Inflammatory macrophage treated with lipopolysaccharide for 1 hour (primary cell): ENCODE results near the gene ANOS1.

ENCODE experiments used
- DNase-seq, 2 donors: peaks; one replicate each; pipeline ENCODE4 v3.0.0-alpha.2; 2020 to 2022

Gene ANOS1

DNA sequence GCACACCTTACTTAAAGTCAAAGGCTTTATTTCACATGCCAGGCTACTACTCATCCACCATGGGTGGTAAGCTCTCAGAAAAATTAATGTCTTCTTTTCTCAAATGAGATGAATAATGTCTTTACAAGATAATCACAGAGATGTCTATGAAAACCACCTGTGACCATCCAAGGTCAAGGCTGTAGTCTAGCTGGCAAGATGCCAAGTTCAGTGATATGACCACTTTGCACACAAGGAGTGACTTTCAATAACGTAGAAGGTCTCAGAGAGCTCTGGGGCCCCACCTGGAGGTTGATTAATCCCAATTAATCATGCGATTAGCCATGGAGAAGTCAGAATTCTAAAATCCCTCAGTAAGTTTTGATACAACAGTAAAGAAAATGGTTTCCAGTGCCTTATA is 20.5 kb downstream of the ANOS1 start:
- DNase-seq: no peak

DNA sequence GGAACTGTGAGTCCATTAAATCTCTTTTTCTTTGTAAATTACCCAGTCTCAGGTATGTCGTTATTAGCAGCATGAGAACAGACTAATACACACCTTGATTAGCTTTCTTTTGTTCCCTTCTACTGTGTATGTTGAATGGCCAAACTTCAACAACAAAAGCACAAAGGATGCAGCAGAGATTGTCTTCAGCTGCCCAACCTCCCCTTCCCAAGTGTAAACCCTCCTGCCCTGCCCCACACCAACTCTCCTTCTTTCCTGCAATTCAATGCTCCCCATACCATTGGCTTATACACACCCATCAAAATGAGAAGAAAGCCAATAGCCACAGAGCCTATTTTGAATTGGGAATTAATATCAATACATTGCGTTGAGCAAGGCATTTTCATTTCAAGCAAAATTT is 27.8 kb downstream of the ANOS1 start:
- no peak for DNase-seq

DNA sequence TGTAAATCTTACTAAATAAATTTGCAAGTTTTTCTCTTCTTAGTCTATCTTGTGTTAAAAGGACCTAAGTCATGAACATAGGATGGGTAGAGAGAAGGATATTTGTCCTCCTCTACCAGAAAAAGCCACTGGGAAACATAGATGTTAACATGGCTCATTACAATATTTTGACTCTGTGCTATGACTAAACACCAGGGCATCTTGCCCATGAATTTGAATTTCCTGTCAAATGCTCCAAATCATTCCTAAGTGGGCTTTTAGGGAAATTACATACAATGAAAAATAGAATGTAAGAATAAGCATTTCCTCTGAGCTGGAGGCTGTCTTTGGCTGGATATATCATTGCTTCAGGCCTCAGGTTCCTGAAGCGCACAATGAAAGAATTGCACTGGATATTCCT is 39.1 kb downstream of the ANOS1 start:
- no peak for DNase-seq

DNA sequence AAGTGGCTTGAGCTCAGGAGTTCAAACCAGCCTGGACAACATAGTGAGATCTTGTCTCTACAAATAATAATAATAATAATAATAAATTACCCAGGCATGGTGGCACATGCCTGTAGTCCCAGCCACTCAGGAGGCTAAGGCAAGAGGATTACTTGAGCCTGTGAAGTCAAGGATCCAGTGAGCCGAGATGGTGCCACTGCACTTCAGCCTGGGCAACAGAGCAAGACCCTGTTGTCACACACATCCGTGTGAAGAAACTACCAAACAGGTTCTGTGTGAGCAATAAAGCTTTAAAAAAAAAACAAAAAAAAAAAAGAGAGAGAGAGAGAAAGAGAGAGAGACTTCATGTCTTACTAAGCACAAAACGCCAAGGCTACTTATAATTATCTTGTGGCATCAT is 42.5 kb downstream of the ANOS1 start:
- DNase-seq: no peak

DNA sequence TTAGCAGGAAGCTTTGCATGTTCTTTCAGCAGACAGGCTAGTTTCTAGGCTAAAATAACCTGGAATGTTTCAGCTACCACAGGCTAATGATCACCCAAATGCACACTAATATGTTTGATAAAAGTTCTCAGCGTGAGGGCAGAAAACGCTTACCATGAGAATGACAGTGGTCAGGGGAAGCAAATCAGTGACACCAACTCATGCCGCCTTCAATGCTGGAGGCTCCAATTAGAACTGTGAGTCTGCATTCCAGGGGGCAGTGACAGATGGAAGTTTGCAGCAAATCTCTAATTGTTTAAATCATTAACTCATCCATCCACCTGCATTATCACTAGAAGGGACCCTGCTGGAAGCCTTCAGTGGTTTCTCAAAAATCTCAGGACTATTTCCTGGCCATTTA is 43.2 kb downstream of the ANOS1 start:
- DNase-seq: no peak

DNA sequence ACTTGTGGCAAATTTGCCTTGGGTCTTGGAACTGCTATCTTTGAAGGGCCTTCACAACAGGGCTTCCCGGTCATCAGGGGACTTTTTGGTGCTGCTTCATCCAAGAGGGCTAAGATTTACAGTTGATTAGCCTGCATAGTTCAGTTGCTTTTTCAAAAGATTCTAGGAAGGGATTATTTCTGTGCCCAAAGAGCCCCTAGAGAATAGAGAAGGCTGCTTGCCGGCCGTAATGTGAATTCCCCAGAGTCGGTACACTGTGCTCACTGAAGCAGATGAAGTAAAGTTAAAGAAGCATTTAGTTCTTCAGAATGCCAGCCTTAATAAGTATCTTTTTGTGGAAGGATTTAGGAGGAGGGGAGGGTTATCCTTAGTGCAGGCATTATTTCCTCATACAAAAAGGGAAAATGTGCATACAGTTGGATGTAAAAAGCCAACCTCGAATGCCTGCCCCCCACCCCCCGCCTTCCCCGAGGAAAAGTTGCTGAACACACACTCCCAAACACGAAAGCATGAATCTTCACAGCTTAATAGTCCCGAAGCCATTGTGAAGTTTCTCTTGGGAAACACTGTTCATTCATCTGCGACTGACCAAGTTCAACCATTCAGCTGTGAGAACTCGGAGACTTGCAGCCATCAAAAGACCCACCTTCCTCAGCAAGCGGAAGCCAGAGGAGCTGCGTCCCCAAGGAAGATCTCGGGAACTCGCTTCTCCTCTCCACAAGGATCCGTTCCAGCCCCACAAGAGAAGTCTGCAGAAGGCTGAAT is 47.6 kb downstream of the ANOS1 start:
- DNase-seq: no peak

DNA sequence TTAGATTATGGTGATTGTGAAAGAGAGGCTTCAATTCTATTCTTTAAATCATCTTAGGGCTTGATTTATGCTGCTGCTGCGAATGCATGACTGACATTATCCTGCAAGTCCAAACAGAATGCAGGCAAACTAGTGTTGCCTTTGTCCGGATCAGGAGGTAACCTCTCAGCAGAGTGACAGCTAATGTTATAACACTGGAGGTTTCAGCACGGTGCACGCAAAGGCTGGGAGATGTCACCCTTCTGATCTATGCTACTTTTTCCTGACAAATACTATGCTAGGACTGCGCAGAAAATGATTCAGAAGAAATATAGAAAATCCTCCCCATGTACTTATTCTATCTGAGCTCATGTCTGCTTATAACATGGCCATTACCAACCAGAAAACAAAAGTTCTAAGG is 48.2 kb downstream of the ANOS1 start:
- DNase-seq: no peak

DNA sequence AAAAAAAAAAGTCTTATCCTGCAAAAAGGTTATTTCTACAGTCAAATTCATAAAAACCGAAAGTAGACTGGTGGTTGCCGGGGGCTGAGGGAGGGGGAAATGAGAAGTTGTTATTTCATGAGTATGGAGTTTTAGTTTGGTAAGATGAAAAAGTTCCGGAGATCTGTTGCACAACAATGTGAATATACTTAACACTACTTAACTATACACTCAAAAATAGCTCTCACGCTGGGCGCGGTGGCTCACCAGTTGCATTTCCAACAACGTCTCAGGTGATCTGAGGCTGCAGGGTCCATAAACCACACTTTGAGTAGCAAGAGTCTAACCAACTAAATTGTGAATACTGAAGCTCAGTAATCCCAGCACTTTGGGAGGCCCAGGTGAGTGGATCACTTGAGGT is 52.4 kb downstream of the ANOS1 start:
- peak; percentile 22 to 55 for DNase-seq

DNA sequence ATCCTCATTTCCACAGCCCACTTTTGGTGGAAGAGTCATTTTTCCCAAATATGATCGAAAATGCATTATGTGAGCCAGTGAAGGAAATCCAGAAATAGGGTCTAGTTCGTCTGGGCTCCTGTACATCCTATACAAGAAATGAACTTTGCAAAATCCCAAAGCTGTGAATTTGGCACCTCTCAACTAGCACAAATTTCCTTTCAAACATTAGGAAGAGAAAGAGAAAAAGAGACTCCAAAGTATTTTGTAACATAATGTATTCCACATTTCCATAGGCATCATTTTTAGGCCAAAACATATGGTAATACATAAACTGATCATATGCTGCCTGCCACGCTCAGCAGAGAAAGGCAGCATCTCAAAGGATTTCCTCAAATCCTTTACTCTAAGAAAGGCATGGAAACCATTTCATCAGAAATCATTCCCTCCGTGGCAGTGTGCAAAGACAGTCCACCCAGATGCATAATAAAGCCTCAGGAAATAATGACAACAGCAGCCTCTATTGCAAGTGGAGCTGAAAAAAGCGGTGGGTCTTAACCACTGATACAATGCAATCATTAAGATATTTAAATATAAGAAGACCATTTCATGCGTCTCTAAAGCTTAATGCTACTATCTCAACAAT is 56.8 kb downstream of the ANOS1 start:
- DNase-seq: no peak

DNA sequence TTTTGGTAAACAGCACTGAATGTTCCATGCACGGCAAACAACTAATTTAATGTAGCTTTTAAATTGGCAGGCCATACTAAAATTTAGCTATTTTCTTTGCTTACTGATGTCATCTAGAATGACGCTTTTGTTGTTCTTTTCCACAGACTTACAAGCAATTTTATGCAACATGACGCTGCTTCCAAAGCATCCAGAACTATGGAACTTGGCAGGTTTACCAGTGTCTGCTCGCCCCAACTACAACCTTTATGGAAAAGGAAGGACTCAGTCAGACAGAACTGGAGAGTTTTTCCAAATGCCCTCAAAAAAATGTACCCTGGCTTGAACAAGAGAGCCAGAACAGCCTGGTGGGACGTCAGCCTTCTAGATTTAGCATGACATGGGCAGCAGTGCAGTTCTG is 58.7 kb downstream of the ANOS1 start:
- no peak for DNase-seq

DNA sequence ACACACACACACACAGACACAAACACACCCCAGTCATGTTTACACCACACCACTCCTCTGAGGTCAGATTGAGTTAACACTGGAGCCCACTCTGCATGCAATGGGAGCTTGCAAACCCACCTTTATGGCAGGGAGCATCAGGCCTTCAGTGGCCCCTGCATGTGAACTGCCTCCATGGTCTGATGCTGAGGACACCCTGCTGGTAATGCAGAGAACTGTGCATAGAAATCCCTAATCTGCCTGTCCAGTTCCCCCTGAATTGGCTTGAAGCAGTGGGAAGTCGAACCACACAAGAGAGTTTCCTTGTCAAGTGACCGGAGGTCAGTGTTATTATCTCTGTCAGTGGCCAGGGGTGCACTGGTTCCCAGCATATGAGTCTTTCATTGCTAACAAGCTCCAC is 59.8 kb downstream of the ANOS1 start:
- no peak for DNase-seq

DNA sequence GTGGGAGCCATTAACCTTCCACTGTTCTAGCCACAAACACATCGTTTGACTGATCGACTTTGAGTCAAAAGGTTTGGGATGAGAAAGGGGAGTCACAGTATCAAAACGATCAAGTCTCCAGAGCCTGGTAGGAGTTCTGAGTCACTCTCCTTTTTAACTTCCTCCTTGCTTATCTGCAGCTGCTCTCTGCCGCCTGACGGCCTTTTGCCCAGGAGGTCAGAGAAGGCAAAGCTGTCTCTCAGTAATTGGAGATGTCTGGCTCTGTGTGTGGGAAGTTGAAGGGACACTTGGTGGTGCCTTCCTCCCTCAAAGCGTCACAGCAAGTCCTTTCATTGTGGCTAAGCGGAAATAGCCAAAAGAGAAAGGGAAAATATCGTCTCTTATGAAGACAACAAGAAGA is 63.1 kb downstream of the ANOS1 start:
- DNase-seq: peak; percentile 7 to 56

DNA sequence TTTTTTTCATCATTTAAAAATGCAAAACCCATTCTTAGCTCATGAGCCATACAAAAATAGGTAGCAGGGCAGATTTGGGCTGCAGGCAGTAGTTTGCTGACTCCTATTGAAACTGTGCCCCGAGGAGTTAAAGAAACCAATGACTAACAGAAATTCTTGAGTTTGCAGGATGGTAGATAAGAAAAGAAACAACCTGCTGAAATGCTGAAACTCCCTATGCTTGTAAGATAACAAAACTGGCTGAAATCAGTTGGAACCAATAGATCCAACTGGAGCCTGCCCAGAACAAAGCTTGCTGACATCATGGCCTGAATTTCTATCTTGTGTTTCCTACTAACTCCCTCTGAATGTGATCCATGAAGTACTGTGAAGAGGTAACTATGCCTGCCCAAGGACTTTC is 68.6 kb downstream of the ANOS1 start:
- no peak for DNase-seq

DNA sequence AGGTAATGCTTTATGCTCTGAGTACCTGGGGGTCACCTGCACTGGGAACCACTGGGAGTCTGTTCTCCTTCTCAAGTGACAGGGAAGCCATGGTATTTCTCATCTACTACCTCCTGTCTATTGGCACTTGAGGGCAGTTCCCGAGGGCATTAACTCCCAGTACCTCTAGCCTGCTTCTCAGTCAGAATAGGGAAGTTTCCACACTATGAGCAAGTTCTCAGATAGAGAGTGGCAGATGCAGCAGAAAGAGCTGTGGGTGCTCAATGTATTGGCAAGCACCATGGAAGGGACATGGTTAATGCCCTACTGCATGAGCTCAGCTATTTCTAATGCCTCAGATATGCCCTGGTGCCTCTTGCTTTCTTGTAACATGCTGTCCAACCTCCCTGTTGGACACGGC is 74.1 kb downstream of the ANOS1 start:
- peak in 1 of 2 donors; percentile 23 for DNase-seq

DNA sequence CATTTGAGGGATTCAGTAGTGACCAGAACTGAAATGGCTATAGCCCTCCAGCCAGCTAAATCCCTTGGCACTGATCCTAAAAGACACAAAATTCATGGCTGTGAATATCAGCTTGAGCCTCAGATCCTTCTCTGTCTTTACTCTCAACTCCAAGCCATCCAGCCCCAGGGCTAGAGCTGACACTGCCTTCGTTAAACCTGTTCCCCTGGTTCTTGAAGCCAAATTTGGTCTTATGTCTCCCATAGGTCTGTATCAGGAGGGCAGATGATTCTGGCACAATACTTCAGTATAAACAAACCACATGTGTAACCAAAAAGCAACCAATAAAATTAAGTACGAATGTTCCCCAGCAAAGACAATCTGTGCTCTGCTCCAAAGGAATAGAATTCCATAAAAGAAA is 78.0 kb downstream of the ANOS1 start:
- no peak for DNase-seq

DNA sequence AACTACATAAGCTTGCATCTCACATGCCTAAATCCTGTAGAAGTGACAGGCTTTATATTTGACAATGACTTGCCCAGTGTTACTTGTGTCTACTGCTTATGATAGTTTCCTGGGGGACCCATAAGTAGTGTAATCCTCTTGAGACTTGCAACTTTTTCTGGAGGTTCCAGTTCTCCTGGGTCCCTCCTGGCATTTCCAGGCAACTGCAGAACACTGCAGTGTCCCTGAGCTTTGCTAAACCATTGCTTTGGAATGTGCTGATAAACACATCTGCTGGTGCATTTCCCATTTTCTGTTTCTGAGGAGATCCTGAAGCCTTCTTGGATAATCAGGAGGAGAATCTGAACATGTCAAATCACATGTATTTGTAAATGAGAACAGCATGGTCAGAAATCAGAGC is 82.0 kb downstream of the ANOS1 start:
- DNase-seq: no peak

DNA sequence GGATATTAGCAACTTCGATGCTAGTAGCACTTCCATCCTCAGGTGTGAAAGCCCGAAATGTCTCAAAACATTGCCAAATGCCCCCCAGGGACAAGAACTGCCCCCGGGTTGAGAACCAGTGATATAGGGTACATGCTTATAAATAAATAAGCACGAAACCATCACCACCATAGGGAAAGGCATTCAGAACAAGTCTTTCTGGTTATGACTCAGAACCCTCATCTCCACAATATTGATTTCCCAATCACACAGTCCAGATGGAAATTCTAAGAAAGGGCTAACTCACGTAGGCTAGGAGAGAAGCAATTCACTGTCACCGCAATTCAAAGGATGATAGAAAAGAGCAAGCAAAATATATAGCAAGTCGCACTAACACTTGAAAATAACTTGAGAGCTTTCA is 84.8 kb downstream of the ANOS1 start:
- DNase-seq: no peak

DNA sequence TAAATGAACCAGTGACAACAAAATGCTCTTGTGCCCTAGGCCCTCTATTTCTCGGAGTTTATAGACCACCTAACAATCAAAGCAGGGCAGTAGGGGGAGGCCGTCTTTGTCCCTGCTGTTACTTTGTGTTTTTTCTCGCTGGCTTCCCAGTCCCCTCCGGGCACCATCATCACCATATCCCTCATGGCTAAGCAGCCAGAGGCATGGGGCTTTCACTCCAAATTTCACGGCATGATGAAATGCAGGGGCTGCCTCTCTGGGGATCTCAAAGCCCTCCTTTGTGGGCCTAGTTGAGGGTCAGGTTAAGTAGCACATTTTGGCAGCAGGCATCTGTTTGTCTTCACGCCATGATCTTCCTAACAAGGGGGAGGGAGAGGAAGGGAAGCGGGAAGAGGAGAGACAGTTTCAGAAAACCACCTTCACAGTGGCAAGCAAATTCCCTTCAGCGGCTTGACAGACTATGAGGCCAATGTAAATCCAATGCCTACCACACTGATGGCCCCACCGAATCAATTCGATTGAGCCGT is 91.9 kb downstream of the ANOS1 start:
- DNase-seq: no peak

DNA sequence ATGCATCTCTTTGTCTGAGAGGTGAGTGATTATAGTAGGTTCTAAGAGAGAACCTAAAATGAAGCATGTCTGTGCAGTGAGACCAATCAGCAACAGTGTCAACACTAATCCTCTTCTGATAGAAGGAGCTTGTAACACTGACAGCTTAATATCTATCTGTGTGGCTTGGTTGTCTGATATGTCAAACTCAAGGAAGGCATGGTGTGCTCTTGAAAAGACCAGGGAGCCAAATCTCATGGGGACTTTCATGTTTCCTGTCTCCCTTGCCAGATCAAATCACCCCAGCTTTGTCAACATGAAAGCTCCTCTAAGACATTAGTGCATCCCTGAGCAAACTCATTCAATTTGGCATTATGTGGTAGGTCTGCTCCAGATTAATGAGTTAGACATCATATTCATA is 95.4 kb downstream of the ANOS1 start:
- no peak for DNase-seq

DNA sequence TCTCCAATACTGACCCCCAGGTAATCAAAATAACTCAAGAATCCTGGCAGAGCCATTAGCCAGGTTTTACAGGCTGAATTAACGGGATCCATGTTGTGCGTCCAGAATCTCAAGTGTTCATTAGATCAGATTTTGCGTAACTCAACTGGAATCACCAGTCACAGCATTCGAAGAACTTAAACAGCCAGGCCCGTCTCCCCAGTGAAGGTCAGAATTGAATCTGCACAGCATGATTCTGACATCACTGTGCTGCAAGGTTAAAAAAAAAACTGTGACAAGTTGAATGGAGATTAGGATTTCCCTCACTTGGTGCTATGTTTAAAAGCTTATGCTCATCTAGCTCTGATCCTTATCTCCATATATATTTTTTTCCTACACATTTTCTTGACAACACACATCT is 96.1 kb downstream of the ANOS1 start:
- no peak for DNase-seq

DNA sequence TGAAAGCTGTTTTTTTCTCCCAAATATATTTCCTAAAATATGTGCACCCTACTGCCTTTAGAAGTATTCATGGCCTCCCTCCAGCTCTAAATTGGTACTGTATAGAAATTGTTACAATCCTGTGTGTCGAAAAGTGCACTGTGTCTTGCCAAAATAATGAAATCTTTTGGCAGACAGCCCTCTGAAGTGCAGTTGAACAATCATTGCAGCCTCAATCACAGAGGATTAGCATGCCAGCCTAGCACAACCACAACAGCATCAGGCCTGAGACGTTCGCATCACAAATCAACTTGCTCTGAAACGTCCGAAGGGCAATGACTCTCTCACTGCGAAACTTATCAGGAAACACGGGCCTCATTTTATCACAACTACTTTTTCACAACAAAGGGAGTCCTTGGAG is 99.0 kb downstream of the ANOS1 start:
- no peak for DNase-seq

DNA sequence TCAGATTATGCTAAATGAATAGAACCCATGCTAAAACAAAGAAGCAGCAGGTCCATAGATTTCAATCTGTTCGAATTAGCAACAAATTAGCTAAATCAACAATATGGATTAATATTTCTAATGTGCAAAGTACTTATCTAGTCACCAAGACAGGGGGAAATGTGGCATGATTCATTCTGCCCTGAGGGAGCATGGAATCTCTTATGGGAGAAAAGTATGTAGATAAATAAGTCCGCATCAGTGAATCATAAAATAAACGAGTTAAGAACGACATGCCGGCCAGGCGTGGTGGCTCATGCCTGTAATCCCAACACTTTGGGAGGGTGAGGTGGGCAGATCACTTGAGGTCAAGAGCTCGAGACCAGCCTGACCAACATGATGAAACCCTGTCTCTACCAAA is 102.1 kb downstream of the ANOS1 start:
- no peak for DNase-seq

DNA sequence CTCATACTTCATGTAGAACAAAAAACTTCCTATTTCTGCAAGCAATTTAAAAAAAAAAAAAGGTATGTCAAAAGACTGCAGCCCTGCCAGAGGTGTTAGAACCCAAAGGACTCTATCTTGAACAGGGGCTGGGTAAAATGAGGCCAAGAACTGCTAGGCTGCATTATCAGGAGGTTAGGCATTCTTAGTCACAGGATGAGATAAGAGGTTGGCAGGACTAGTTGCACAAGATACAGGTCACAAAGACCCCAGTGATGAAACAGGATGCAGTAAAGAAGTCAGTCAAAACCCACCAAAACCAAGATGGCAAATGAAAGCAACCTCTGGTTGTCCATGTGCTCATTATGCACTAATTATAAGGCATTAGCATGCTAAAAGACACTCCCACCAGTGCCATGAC is 104.1 kb downstream of the ANOS1 start:
- no peak for DNase-seq

DNA sequence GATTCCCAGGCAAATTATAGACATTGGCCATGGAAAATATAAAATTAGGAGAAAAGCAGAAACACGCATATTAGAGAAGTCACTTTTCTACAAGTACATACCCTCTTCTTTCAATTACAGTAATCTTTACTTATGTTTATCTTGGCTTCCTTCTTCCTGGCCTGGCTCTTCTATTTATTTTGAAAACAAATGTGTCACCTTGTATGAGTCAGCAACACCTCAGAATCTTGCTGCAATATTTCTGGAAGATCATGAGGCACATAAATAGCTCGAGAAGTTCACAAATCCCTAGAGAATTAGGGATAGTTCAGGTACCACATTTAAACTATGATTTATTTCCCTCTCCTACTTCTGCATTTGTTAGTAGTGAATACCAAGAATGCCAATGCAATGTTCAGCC is 124.6 kb downstream of the ANOS1 start:
- no peak for DNase-seq

DNA sequence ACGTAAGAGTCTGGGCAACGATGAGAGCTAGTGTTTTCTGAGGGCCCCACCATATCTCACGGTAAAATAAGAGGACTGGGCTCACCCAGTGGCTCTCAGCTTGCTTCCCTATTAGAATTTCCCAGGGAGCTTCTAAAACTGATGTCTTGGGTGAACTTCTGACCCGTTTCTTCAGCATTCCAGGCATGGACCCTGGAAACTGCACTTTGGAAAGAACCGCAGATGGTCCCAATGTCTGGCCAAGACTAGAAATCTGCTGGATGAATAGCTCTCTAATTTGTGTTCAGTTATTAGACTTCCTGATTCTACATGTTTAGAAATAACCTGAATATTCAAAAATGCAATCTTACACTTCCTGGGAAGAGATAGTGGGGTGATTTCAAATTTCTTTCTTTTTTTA is 127.8 kb downstream of the ANOS1 start:
- DNase-seq: no peak
